NT2/D1 (cell line): ENCODE measurements around the gene PAQR9.

ENCODE experiments used
- YY1 ChIP-seq: IDR thresholded peaks from 2 replicates; pipeline ENCODE4 v1.6.1; 2011; ENCODE audit not compliant: insufficient read length, insufficient read depth
- ZNF274 ChIP-seq: IDR thresholded peaks from 2 replicates; pipeline ENCODE4 v1.6.1; 2011; ENCODE audit warnings: mild to moderate bottlenecking, low read depth, low read length

GRCh38 chr3:142947352-142947751 lies 16.1 kb downstream of the PAQR9 start:
- no peak for TF ChIP-seq YY1
- TF ChIP-seq ZNF274 = no peak
